Transverse colon (tissue), 4 donors: ENCODE measurements around the gene PHYHIPL. TPM values are rescaled to one million over a fixed set of nuclear protein-coding genes. Genes with fewer than 3 reads are reported as not detected.

Experiments
- DNase-seq: peaks from one replicate; pipeline ENCODE4 v3.0.0-alpha.2; 2019
- H3K27ac ChIP-seq, 4 donors: fragments of 200-600 bp; sonication (generic); 2 replicates each; pipeline ENCODE4 v1.5.1; 2016 to 2018; ENCODE audit warnings: inconsistent platforms in 4 of 4
- H3K27me3 ChIP-seq: fragments of 200-600 bp; sonication (generic); 2 replicates; pipeline ENCODE4 v1.5.1; 2017; ENCODE audit warnings: inconsistent platforms
- H3K36me3 ChIP-seq, 4 donors: fragments of 200-600 bp; sonication (generic); 2 replicates each; pipeline ENCODE4 v1.5.1; 2017 to 2019; ENCODE audit warnings: inconsistent platforms in 4 of 4
- H3K4me1 ChIP-seq, 4 donors: fragments of 200-600 bp; sonication (generic); 2 replicates each; pipeline ENCODE4 v1.5.1; 2017 to 2020; ENCODE audit warnings: inconsistent platforms in 4 of 4
- H3K4me3 ChIP-seq, 4 donors: fragments of 200-600 bp; sonication (generic); 1 replicate in 1 of 4; 2 replicates in 3 of 4; pipeline versions ENCODE4 v1.5.1 to v1.6.1; 2017 to 2019; ENCODE audit warnings: inconsistent platforms in 4 of 4
- H3K9me3 ChIP-seq, 2 donors: fragments of 200-600 bp; sonication (generic); 2 replicates each; pipeline ENCODE4 v1.5.1; 2017 to 2019; ENCODE audit warnings: inconsistent platforms in 2 of 2
- CTCF ChIP-seq, 5 experiments: fragments of 200-600 bp in 3 of 5; fragments of 450-650 bp in 2 of 5; sonication (generic) in 3 of 5; IDR thresholded peaks; 1 replicate in 2 of 5; 2 replicates in 3 of 5; pipeline ENCODE4 v1.5.1; 2016 to 2017; ENCODE audit warnings: antibody characterized with exemption in 5 of 5, inconsistent platforms in 3 of 5, mild to moderate bottlenecking in 2 of 5, moderate library complexity in 1 of 5
- EP300 ChIP-seq: sonication (generic); formaldehyde crosslinking; IDR thresholded peaks from one replicate; pipeline ENCODE4 v1.6.1; 2017; ENCODE audit warnings: antibody characterized with exemption, low read depth
- POLR2A ChIP-seq: fragments of 450-650 bp; IDR thresholded peaks from one replicate; pipeline ENCODE4 v1.6.1; 2016; ENCODE audit warnings: antibody characterized with exemption, mild to moderate bottlenecking, moderate library complexity
- POLR2AphosphoS5 ChIP-seq, 3 donors: sonication (generic); formaldehyde crosslinking; IDR thresholded peaks; one replicate each; pipeline ENCODE4 v1.6.1; 2016; ENCODE audit warnings: antibody characterized with exemption in 3 of 3
- WGBS, 2 donors: methylation state at CpG; one replicate each; pipeline ENCODE4 v1.1.5; 2018; ENCODE audit warnings: low coverage in 1 of 2; 5-methylcytosine and 5-hydroxymethylcytosine counted together
- in situ Hi-C, 4 donors: fragments of 200-750 bp; cut with MboI; loops; one replicate each; pipeline versions ENCODE4 v1.15.0 to v1.15.1; 2017; ENCODE audit warnings: low sequenced_read_pairs in 3 of 4, low pct_ligation_motif_present in 1 of 4, low pct_unique_long_range_greater_than_20kb in 1 of 4
- intact Hi-C: fragments of 100-400 bp; cut with DNase I; formaldehyde crosslinking; loops from one replicate; pipeline ENCODE4 v1.15.1; 2023; ENCODE audit warnings: low total_unique reads
- total RNA-seq, 4 donors: library from RNA; depleted of rRNA; stranded (reverse); fragments of >200 nt; gene quantifications; one replicate each; pipeline ENCODE4 v1.1.0, GENCODE V29; 2016

Gene PHYHIPL
- total RNA-seq, 4 donors from 2014 or later, result 0.27 to 0.48 TPM; not detected in 2

DNA sequence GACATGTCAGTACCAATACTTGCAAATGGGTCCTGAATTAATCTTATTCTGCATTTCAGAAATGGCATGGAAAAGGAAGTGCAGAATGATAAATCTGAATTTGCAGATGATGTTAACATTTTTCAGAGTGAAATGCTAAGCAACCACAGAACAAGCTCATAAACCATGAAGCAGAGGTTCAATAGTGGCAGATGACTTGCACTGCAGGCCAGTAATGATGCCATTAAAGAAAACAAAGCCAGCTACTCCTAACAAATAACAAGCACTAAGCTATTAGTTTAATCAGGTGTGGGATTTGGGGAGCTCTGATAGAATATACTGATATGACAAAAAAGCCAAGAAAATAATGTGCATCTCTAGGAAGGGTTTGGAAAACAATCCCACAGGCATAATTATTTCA, 100.5 kb downstream of the PHYHIPL start:
- TF ChIP-seq EP300 (no peak), POLR2AphosphoS5 (IDR thresholded peaks at IDR 0.05) (no peak), CTCF (IDR thresholded peaks at IDR 0.05) (no peak), POLR2A (no peak)
- H3K36me3 ChIP-seq, result no peaks in the 10 kb centered on the region
- no peaks in the 10 kb centered on the region for H3K9me3 ChIP-seq
- H3K4me1 ChIP-seq, result no peaks in the 10 kb centered on the region
- H3K27me3 ChIP-seq, result no peaks in the 10 kb centered on the region
- H3K4me3 ChIP-seq, result no peak overlapping the region
- DNase-seq, result no peak
- no peak overlapping the region for H3K27ac ChIP-seq
- intact Hi-C loops (no loop called here), in situ Hi-C loops (no loop called here)

DNA sequence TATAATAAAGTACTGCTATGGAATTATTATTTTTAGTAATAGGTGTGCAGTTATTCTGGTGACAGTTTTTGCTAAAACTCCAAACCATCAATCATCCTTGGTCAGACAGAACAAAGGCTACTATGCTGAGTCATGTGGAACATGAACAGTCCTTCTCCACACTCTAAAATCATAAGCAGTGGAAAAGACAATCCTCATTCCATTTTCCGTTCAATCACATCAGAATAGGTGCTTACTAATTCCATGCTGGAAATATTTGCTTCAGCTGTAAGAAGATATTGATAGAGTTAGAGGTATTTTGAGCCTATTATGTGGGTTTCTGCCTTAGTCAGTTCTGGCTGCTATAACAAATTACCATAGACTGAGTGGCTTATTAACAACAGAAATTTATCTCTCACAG, 103.0 kb downstream of the PHYHIPL start:
- H3K9me3 ChIP-seq, result no peaks in the 10 kb centered on the region
- no peaks in the 10 kb centered on the region for H3K4me1 ChIP-seq
- no peak for DNase-seq
- H3K4me3 ChIP-seq, result no peak overlapping the region
- no peaks in the 10 kb centered on the region for H3K27me3 ChIP-seq
- WGBS, 2 donors, result 82 to 88% methylated on average over 1 of the region's 1 CpG
- intact Hi-C loops, result no loop called here
- no peak for TF ChIP-seq POLR2AphosphoS5 (IDR thresholded peaks at IDR 0.05)
- TF ChIP-seq POLR2A, result no peak
- TF ChIP-seq EP300, result no peak
- no peak for TF ChIP-seq CTCF (IDR thresholded peaks at IDR 0.05)
- no peak overlapping the region for H3K27ac ChIP-seq
- in situ Hi-C loops, result no loop called here
- H3K36me3 ChIP-seq, result no peaks in the 10 kb centered on the region

- Histone ChIP-seq H3K4me3 (no peak overlapping the region), H3K27me3 (no peaks in the 10 kb centered on the region), H3K4me1 (no peaks in the 10 kb centered on the region), H3K9me3 (no peaks in the 10 kb centered on the region), H3K36me3 (no peaks in the 10 kb centered on the region), H3K27ac (no peak overlapping the region)
- 77% methylated on average over 1 of the region's 1 CpG; no CpG with 5 or more reads in 1 of the 2 donors for WGBS, 2 donors
- in situ Hi-C loops (no loop called here), intact Hi-C loops (no loop called here)
- no peak for DNase-seq
- TF ChIP-seq POLR2A, result no peak
- TF ChIP-seq POLR2AphosphoS5 (IDR thresholded peaks at IDR 0.05), result no peak
- TF ChIP-seq EP300, result no peak
- no peak for TF ChIP-seq CTCF (IDR thresholded peaks at IDR 0.05)
Observed at GRCh38 chr10:59279991-59280505, 103.6 kb downstream of the PHYHIPL start.

GRCh38 chr10:59281861-59282260, 105.4 kb downstream of the PHYHIPL start:
- Histone ChIP-seq H3K9me3 (no peaks in the 10 kb centered on the region), H3K27me3 (no peaks in the 10 kb centered on the region), H3K36me3 (no peaks in the 10 kb centered on the region), H3K4me3 (no peak overlapping the region), H3K4me1 (no peaks in the 10 kb centered on the region), H3K27ac (no peak overlapping the region)
- whole genome bisulfite sequencing, 2 donors, result 76% methylated on average over 1 of the region's 1 CpG; no CpG with 5 or more reads in 1 of the 2 donors
- TF ChIP-seq POLR2A (no peak), CTCF (IDR thresholded peaks at IDR 0.05) (no peak), POLR2AphosphoS5 (IDR thresholded peaks at IDR 0.05) (no peak), EP300 (no peak)
- in situ Hi-C loops, result no loop called here
- intact Hi-C loops, result no loop called here
- DNase-seq, result no peak
